Neural crest cell (in vitro differentiated cells): Measurements from ENCODE around the gene FNDC3B. TPM values are rescaled to one million over a fixed set of nuclear protein-coding genes. Genes with fewer than 3 reads are reported as not detected.
"Not testable (repeated sequence)": the region's sequence is repeated elsewhere in the genome, so short reads cannot be mapped to it uniquely, and the experiment has no call there.

Source experiments
- DNase-seq: peaks from one replicate; pipeline ENCODE4 v3.0.0; 2021; ENCODE audit warnings: low read depth, mixed read lengths, low spot score
- H3K27ac Mint-ChIP-seq: one replicate; pipeline ENCODE4 v1.8.0; 2021; ENCODE audit warnings: mild to moderate bottlenecking, mixed read lengths; ENCODE audit not compliant: unreplicated experiment
- H3K27me3 Mint-ChIP-seq: 2 replicates; pipeline ENCODE4 v1.8.0; 2021; ENCODE audit warnings: low read depth, mild to moderate bottlenecking, mixed read lengths
- H3K36me3 Mint-ChIP-seq: 2 replicates; pipeline ENCODE4 v1.8.0; 2021; ENCODE audit warnings: low read depth, mild to moderate bottlenecking, mixed read lengths
- H3K4me1 Mint-ChIP-seq: 2 replicates; pipeline ENCODE4 v1.8.0; 2021; ENCODE audit warnings: mixed read lengths
- H3K4me3 Mint-ChIP-seq: one replicate; pipeline ENCODE4 v1.8.0; 2021; ENCODE audit warnings: mild to moderate bottlenecking, mixed read lengths
- H3K9me3 Mint-ChIP-seq: 2 replicates; pipeline ENCODE4 v1.8.0; 2021; ENCODE audit warnings: mixed read lengths
- CTCF ChIP-seq: fragments of 200-600 bp; sonication (generic); conservative IDR thresholded peaks from 2 replicates; pipeline ENCODE4 v1.5.0; 2021; ENCODE audit warnings: antibody characterized with exemption, mild to moderate bottlenecking
- total RNA-seq: library from RNA; stranded (reverse); gene quantifications from 2 replicates; pipeline ENCODE4 v1.2.1, GENCODE V29; 2021

FNDC3B gene
- total RNA-seq, 1 donor from 2014 or later: 41.5 TPM

GRCh38 chr3:172359996-172360395 is 320.6 kb downstream of the FNDC3B start:
- no peaks in the 10 kb centered on the region for H3K27me3 Mint-ChIP-seq
- H3K27ac Mint-ChIP-seq: no peak overlapping the region
- H3K4me1 Mint-ChIP-seq: no peaks in the 10 kb centered on the region
- no peak overlapping the region for H3K4me3 Mint-ChIP-seq
- no peaks in the 10 kb centered on the region for H3K9me3 Mint-ChIP-seq
- no peak for DNase-seq
- H3K36me3 Mint-ChIP-seq: peaks cover 5% of the 10 kb centered on the region
- no peak for TF ChIP-seq CTCF

DNA sequence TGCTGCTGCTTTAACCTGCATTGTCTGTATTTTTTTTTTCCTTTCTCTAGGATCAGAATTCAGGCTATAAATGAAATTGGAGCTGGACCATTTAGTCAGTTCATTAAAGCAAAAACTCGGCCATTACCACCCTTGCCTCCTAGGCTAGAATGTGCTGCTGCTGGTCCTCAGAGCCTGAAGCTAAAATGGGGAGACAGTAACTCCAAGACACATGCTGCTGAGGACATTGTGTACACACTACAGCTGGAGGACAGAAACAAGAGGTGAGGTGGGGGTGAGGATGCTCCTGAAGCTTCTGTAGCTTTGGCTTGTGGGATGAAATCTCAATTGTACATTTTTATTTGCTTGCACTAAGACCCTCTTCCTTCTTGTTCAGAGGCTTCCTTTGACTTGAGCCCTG is 323.2 kb downstream of the FNDC3B start:
- no peaks in the 10 kb centered on the region for H3K4me1 Mint-ChIP-seq
- no peaks in the 10 kb centered on the region for H3K9me3 Mint-ChIP-seq
- peaks cover 5% of the 10 kb centered on the region for H3K36me3 Mint-ChIP-seq
- H3K27ac Mint-ChIP-seq: no peak overlapping the region
- H3K4me3 Mint-ChIP-seq: no peak overlapping the region
- no peaks in the 10 kb centered on the region for H3K27me3 Mint-ChIP-seq
- TF ChIP-seq CTCF: no peak
- DNase-seq: no peak

- Mint-ChIP-seq H3K4me3 (no peak overlapping the region), H3K27ac (no peak overlapping the region), H3K4me1 (no peaks in the 10 kb centered on the region), H3K36me3 (peaks cover 5% of the 10 kb centered on the region), H3K9me3 (no peaks in the 10 kb centered on the region), H3K27me3 (no peaks in the 10 kb centered on the region)
- no peak for TF ChIP-seq CTCF
- no peak for DNase-seq
These were observed 325.1 kb downstream of the FNDC3B start for GRCh38 chr3:172364374-172365027.

DNA sequence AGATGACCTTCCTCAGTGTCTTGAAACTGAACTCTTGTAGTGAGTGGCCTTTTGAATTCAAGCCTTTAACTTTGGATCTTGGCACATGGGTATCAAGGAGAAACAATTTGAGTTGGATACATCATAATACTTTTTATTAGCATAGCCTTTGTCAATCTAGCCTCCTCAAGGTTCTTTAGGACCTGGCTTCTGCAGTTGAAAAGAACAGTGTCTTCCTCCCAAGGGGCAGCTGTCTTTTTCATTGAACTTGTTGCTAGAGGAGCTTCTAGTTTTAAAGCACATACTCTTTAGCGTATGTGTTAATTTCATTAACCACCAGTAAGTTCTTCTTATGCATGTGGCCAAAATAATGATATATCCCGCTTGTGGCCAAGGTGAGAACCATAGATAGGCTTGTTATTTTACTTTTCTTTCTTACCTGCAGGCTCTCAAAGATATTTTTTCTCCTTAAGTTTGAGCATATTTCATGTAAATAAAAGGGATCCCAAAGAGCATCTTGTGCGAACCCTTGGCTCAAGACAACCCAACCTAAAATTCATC is 325.7 kb downstream of the FNDC3B start:
- Mint-ChIP-seq H3K27me3 (no peaks in the 10 kb centered on the region), H3K27ac (no peak overlapping the region), H3K4me1 (no peaks in the 10 kb centered on the region), H3K36me3 (peaks cover 5% of the 10 kb centered on the region), H3K4me3 (no peak overlapping the region), H3K9me3 (no peaks in the 10 kb centered on the region)
- no peak for DNase-seq
- TF ChIP-seq CTCF: no peak

GRCh38 chr3:172367205-172368105 is 328.1 kb downstream of the FNDC3B start:
- H3K9me3 Mint-ChIP-seq: no peaks in the 10 kb centered on the region
- H3K4me3 Mint-ChIP-seq: no peak overlapping the region
- DNase-seq: no peak
- H3K36me3 Mint-ChIP-seq: peaks cover 7% of the 10 kb centered on the region
- H3K4me1 Mint-ChIP-seq: no peaks in the 10 kb centered on the region
- H3K27ac Mint-ChIP-seq: no peak overlapping the region
- H3K27me3 Mint-ChIP-seq: no peaks in the 10 kb centered on the region
- TF ChIP-seq CTCF: no peak

- not testable (repeated sequence) for H3K4me3 Mint-ChIP-seq, H3K9me3 Mint-ChIP-seq, H3K27me3 Mint-ChIP-seq, H3K36me3 Mint-ChIP-seq, H3K4me1 Mint-ChIP-seq, DNase-seq, H3K27ac Mint-ChIP-seq
These were observed 329.2 kb downstream of the FNDC3B start for GRCh38 chr3:172368556-172368955.
